Thoracic aorta (tissue), 2 donors: Measurements from ENCODE around the gene IL32. TPM values are rescaled to one million over a fixed set of nuclear protein-coding genes. Genes with fewer than 3 reads are reported as not detected.

Experiments
- ATAC-seq: fragments of 150-250 bp; one replicate; pipeline ENCODE4 v1.8.0; 2017; ENCODE audit warnings: low read depth; ENCODE audit not compliant: insufficient number of reproducible peaks, low FRiP score
- DNase-seq: peaks from one replicate; pipeline ENCODE4 v3.0.0-alpha.2; 2020; ENCODE audit warnings: low spot score
- H3K27ac ChIP-seq, 2 donors: fragments of 200-600 bp; sonication (generic); 1 replicate in 1 of 2; 2 replicates in 1 of 2; pipeline ENCODE4 v1.5.1; 2016; ENCODE audit warnings: mild to moderate bottlenecking in 2 of 2, moderate library complexity in 2 of 2
- H3K27me3 ChIP-seq: fragments of 200-600 bp; sonication (generic); replicated peaks from 2 replicates; pipeline ENCODE4 v1.6.0; 2016; ENCODE audit warnings: mild to moderate bottlenecking; ENCODE audit not compliant: insufficient read depth
- H3K36me3 ChIP-seq: fragments of 200-600 bp; sonication (generic); one replicate; pipeline ENCODE4 v1.5.1; 2016
- H3K4me1 ChIP-seq, 2 donors: fragments of 200-600 bp; sonication (generic); 1 replicate in 1 of 2; 2 replicates in 1 of 2; pipeline versions ENCODE4 v1.5.1 to v1.6.0; 2016; ENCODE audit warnings: low read depth in 2 of 2, mild to moderate bottlenecking in 1 of 2; ENCODE audit not compliant: control insufficient read depth in 1 of 2
- H3K4me3 ChIP-seq: fragments of 200-600 bp; sonication (generic); 2 replicates; pipeline ENCODE4 v1.5.1; 2016; ENCODE audit warnings: mild to moderate bottlenecking
- H3K9me3 ChIP-seq: fragments of 200-600 bp; sonication (generic); 2 replicates; pipeline ENCODE4 v1.5.1; 2016
- CTCF ChIP-seq: fragments of 200-600 bp; sonication (generic); IDR thresholded peaks from one replicate; pipeline ENCODE4 v1.5.1; 2019; ENCODE audit warnings: antibody characterized with exemption
- total RNA-seq, 2 donors: library from RNA; depleted of rRNA; stranded (reverse); fragments of >200 nt; gene quantifications; one replicate each; pipeline versions ENCODE4 v1.1.0 to v1.2.3, GENCODE V29; 2016

IL32 gene
- total RNA-seq, 2 donors from 2014 or later: 42.4 to 55.4 TPM

- no peak for DNase-seq
- Histone ChIP-seq H3K4me3 (no peak overlapping the region), H3K36me3 (peaks cover 20% of the 10 kb centered on the region), H3K27me3 (no peaks in the 10 kb centered on the region), H3K4me1 (peaks cover 11 to 33% of the 10 kb centered on the region in 2 donors), H3K27ac (no peak overlapping the region), H3K9me3 (no peaks in the 10 kb centered on the region)
- ATAC-seq: no peak
- TF ChIP-seq CTCF: no peak
These were observed 49.6 kb downstream of the IL32 start for GRCh38 chr16:3115003-3115402.

- no peaks in the 10 kb centered on the region for H3K27me3 ChIP-seq
- H3K4me3 ChIP-seq: no peak overlapping the region
- H3K4me1 ChIP-seq: peaks cover 11 to 33% of the 10 kb centered on the region in 2 donors
- ATAC-seq (no peak), DNase-seq (no peak)
- TF ChIP-seq CTCF: no peak
- H3K9me3 ChIP-seq: no peaks in the 10 kb centered on the region
- peaks cover 23% of the 10 kb centered on the region for H3K36me3 ChIP-seq
- H3K27ac ChIP-seq: no peak overlapping the region
These were observed 50.1 kb downstream of the IL32 start for GRCh38 chr16:3115561-3115960.

- TF ChIP-seq CTCF: no peak
- DNase-seq: no peak
- ATAC-seq: no peak
- peaks cover 10 to 18% of the 10 kb centered on the region in 2 donors for H3K4me1 ChIP-seq
- H3K36me3 ChIP-seq: peaks cover 23% of the 10 kb centered on the region
- no peak overlapping the region for H3K4me3 ChIP-seq
- no peak overlapping the region for H3K27ac ChIP-seq
- no peaks in the 10 kb centered on the region for H3K27me3 ChIP-seq
- H3K9me3 ChIP-seq: no peaks in the 10 kb centered on the region
These were observed 52.9 kb downstream of the IL32 start for GRCh38 chr16:3118204-3118790.

GRCh38 chr16:3118846-3119245, 53.4 kb downstream of the IL32 start:
- Histone ChIP-seq H3K27ac (no peak overlapping the region), H3K4me1 (peaks cover 4 to 18% of the 10 kb centered on the region in 2 donors), H3K9me3 (no peaks in the 10 kb centered on the region), H3K27me3 (no peaks in the 10 kb centered on the region), H3K36me3 (peaks cover 23% of the 10 kb centered on the region), H3K4me3 (no peak overlapping the region)
- ATAC-seq (no peak), DNase-seq (no peak)
- TF ChIP-seq CTCF: no peak

Other genes starting within 250 kb of the IL32 start
- gene PRSS21, start 248.4 kb upstream of the IL32 start, total RNA-seq: under 1 TPM in 1 of 2 donors, not detected in 1; 0.54 TPM
- not detected for gene ZG16B, start 235.3 kb upstream of the IL32 start, total RNA-seq
- gene PRSS22, start 207.5 kb upstream of the IL32 start, total RNA-seq: not detected
- gene FLYWCH2, start 182.4 kb upstream of the IL32 start, total RNA-seq: 10 to 100 TPM; 52.2 to 53.2 TPM
- gene FLYWCH1, start 153.7 kb upstream of the IL32 start, total RNA-seq: 10 to 100 TPM; 65.6 to 72.8 TPM
- gene KREMEN2, start 101.4 kb upstream of the IL32 start, total RNA-seq: not detected
- 1 to 10 TPM; 3.1 to 5.8 TPM for gene PAQR4, start 96.3 kb upstream of the IL32 start, total RNA-seq
- gene PKMYT1, start 85.2 kb upstream of the IL32 start, total RNA-seq: 1 to 10 TPM in 1 of 2 donors, not detected in 1; 5.9 TPM
- gene CLDN9, start 52.7 kb upstream of the IL32 start, total RNA-seq: 1 to 10 TPM in 1 of 2 donors, not detected in 1; 1.5 TPM
- not detected for gene CLDN6, start 47.5 kb upstream of the IL32 start, total RNA-seq
- gene TNFRSF12A, start 45.3 kb upstream of the IL32 start, total RNA-seq: 100 to 1,000 TPM; 274 to 461 TPM
- gene HCFC1R1, start 41.7 kb upstream of the IL32 start, total RNA-seq: 100 to 1,000 TPM in 1 of 2 donors, 10 to 100 TPM in 1; 19.9 to 120 TPM
- gene THOC6, start 41.6 kb upstream of the IL32 start, total RNA-seq: 10 to 100 TPM; 19.0 to 24.7 TPM
- gene BICDL2, start 28.7 kb upstream of the IL32 start, total RNA-seq: 1 to 10 TPM in 1 of 2 donors, not detected in 1; 1.1 TPM
- gene MMP25, start 19.1 kb upstream of the IL32 start, total RNA-seq: 1 to 10 TPM in 1 of 2 donors, not detected in 1; 4.2 TPM
- gene ZSCAN10, start 33.7 kb downstream of the IL32 start, total RNA-seq: not detected
- gene ZNF205, start 46.9 kb downstream of the IL32 start, total RNA-seq: 10 to 100 TPM; 16.4 to 19.4 TPM
- 10 to 100 TPM in 1 of 2 donors, 1 to 10 TPM in 1; 5.9 to 16.2 TPM for gene ZNF213, start 69.4 kb downstream of the IL32 start, total RNA-seq
- not detected for gene OR1F1, start 122.6 kb downstream of the IL32 start, total RNA-seq
- gene ZNF200, start 169.5 kb downstream of the IL32 start, total RNA-seq: 10 to 100 TPM in 1 of 2 donors, 1 to 10 TPM in 1; 1.2 to 11.1 TPM
- 1 to 10 TPM; 3.5 to 6.1 TPM for gene MEFV, start 191.0 kb downstream of the IL32 start, total RNA-seq
- gene ZNF263, start 217.9 kb downstream of the IL32 start, total RNA-seq: 10 to 100 TPM; 41.4 to 59.5 TPM
- gene TIGD7, start 239.8 kb downstream of the IL32 start, total RNA-seq: 1 to 10 TPM; 2.3 to 5.1 TPM
- gene ZNF75A, start 239.9 kb downstream of the IL32 start, total RNA-seq: 10 to 100 TPM; 11.5 to 41.6 TPM